ENCODE measurements around the gene CLNK.
A peak's percentile ranks its signal among the peaks of the same experiment; 100 is the strongest.

The CLNK gene

GRCh38 chr4:10671799-10672198, 12.8 kb downstream of the CLNK start:
- Histone ChIP-seq H4K20me1 (ENCODE audit: insufficient read depth) (no peaks in the 10 kb centered on the region), H3K4me3 (IDR thresholded peaks at IDR 0.05; ENCODE audit: insufficient read depth, low read depth, low read length) (no peak overlapping the region), H3K27ac (peak overlapping the region; percentile 28; the same call in 1 of the 2 replicates), H3K4me1 (ENCODE audit: low read depth, poor library complexity, severe bottlenecking) (peaks cover 21% of the 10 kb centered on the region), H3K36me3 (ENCODE audit: insufficient read depth) (no peaks in the 10 kb centered on the region), H3K9ac (no peak overlapping the region), H2AFZ (ENCODE audit: low read depth) (no peak overlapping the region), H3K4me2 (peak overlapping the region; percentile 36; the same call in 1 of the 2 replicates), H3K79me2 (ENCODE audit: insufficient read depth, low read depth) (no peaks in the 10 kb centered on the region), H3K27me3 (ENCODE audit: insufficient read depth, low read depth) (no peaks in the 10 kb centered on the region)
- TF ChIP-seq, protein P1, sequence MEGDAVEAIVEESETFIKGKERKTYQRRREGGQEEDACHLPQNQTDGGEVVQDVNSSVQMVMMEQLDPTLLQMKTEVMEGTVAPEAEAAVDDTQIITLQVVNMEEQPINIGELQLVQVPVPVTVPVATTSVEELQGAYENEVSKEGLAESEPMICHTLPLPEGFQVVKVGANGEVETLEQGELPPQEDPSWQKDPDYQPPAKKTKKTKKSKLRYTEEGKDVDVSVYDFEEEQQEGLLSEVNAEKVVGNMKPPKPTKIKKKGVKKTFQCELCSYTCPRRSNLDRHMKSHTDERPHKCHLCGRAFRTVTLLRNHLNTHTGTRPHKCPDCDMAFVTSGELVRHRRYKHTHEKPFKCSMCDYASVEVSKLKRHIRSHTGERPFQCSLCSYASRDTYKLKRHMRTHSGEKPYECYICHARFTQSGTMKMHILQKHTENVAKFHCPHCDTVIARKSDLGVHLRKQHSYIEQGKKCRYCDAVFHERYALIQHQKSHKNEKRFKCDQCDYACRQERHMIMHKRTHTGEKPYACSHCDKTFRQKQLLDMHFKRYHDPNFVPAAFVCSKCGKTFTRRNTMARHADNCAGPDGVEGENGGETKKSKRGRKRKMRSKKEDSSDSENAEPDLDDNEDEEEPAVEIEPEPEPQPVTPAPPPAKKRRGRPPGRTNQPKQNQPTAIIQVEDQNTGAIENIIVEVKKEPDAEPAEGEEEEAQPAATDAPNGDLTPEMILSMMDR (conservative IDR thresholded peaks at IDR 0.05; ENCODE audit: low read depth, low read length), result no peak

DNA sequence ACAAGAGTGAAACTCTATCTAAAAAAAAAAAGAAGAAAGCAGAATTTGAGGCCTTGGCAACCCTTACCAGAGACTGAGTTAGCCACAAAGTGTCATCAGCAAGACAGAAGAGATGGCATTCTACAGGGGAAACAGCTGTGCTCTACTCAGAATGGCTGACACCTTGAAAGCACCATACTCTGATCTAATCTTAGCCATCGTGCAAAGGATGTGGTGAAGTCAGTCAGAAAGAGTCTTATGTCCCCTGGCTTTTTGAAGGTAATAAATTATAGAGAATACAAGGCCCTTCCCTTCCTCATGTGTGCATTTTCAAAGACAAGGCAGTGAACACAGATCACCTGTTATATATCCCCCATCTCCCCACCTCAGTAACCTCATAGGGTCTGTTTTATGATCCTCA, 13.2 kb downstream of the CLNK start:
- Histone ChIP-seq H3K79me2 (ENCODE audit: insufficient read depth, low read depth) (no peaks in the 10 kb centered on the region), H2AFZ (ENCODE audit: low read depth) (no peak overlapping the region), H3K4me3 (IDR thresholded peaks at IDR 0.05; ENCODE audit: insufficient read depth, low read depth, low read length) (no peak overlapping the region), H3K4me2 (peak overlapping the region; percentile 36; the same call in 1 of the 2 replicates), H3K4me1 (ENCODE audit: low read depth, poor library complexity, severe bottlenecking) (peaks cover 21% of the 10 kb centered on the region), H3K36me3 (ENCODE audit: insufficient read depth) (no peaks in the 10 kb centered on the region), H3K9ac (no peak overlapping the region), H3K27ac (peak overlapping the region; percentile 28; the same call in 1 of the 2 replicates), H3K27me3 (ENCODE audit: insufficient read depth, low read depth) (no peaks in the 10 kb centered on the region), H4K20me1 (ENCODE audit: insufficient read depth) (no peaks in the 10 kb centered on the region)
- TF ChIP-seq, protein P1 (conservative IDR thresholded peaks at IDR 0.05; ENCODE audit: low read depth, low read length), result no peak

DNA sequence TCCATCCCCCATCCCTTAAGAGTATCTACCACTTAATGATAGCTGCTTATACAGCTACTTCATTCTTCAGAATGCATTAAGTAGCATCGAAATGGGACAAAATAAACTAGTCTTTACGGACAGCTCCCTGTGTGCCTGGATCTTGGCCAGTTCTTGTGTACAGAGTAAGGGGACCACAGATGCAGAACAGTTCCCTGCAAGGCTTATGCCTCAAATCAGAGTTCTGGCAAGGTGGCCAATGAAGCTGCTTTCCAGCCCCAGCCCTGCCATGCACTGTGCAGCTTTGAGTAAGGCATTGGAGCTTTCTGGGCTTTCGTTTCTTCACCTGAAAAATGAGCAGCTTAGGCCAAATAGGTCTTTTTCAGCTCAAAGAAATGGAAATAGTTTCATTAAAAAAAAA, 14.2 kb downstream of the CLNK start:
- H3K27ac ChIP-seq, result no peak overlapping the region
- no peak overlapping the region for H2AFZ ChIP-seq (ENCODE audit: low read depth)
- no peak overlapping the region for H3K9ac ChIP-seq
- H3K4me3 ChIP-seq (IDR thresholded peaks at IDR 0.05; ENCODE audit: insufficient read depth, low read depth, low read length), result no peak overlapping the region
- no peak overlapping the region for H3K4me2 ChIP-seq
- TF ChIP-seq, protein P1 (conservative IDR thresholded peaks at IDR 0.05; ENCODE audit: low read depth, low read length), result no peak
- H4K20me1 ChIP-seq (ENCODE audit: insufficient read depth), result no peaks in the 10 kb centered on the region
- H3K36me3 ChIP-seq (ENCODE audit: insufficient read depth), result no peaks in the 10 kb centered on the region
- no peaks in the 10 kb centered on the region for H3K79me2 ChIP-seq (ENCODE audit: insufficient read depth, low read depth)
- H3K4me1 ChIP-seq (ENCODE audit: low read depth, poor library complexity, severe bottlenecking), result peaks cover 21% of the 10 kb centered on the region
- H3K27me3 ChIP-seq (ENCODE audit: insufficient read depth, low read depth), result no peaks in the 10 kb centered on the region

- Histone ChIP-seq H2AFZ (ENCODE audit: low read depth) (no peak overlapping the region), H3K4me3 (IDR thresholded peaks at IDR 0.05; ENCODE audit: insufficient read depth, low read depth, low read length) (no peak overlapping the region), H3K4me1 (ENCODE audit: low read depth, poor library complexity, severe bottlenecking) (peaks cover 20% of the 10 kb centered on the region), H3K36me3 (ENCODE audit: insufficient read depth) (no peaks in the 10 kb centered on the region), H4K20me1 (ENCODE audit: insufficient read depth) (no peaks in the 10 kb centered on the region), H3K9ac (no peak overlapping the region), H3K4me2 (no peak overlapping the region), H3K27ac (no peak overlapping the region), H3K79me2 (ENCODE audit: insufficient read depth, low read depth) (no peaks in the 10 kb centered on the region), H3K27me3 (ENCODE audit: insufficient read depth, low read depth) (no peaks in the 10 kb centered on the region)
- TF ChIP-seq, protein P1 (conservative IDR thresholded peaks at IDR 0.05; ENCODE audit: low read depth, low read length), result no peak
Observed at GRCh38 chr4:10667701-10668326, 16.8 kb downstream of the CLNK start.
